Neural progenitor cell (in vitro differentiated cells): ENCODE measurements around the gene NFATC1.

Experiments used
- CTCF ChIP-seq: fragments of 200-600 bp; sonication (generic); IDR thresholded peaks from 2 replicates; pipeline ENCODE4 v1.5.1; 2017; ENCODE audit warnings: antibody characterized with exemption, mild to moderate bottlenecking
- EZH2 ChIP-seq: fragments of 200-600 bp; sonication (generic); IDR thresholded peaks from 2 replicates; pipeline ENCODE4 v1.6.1; 2017; ENCODE audit warnings: antibody characterized with exemption, mild to moderate bottlenecking, moderate library complexity

GRCh38 chr18:79381811-79382311 lies 13.9 kb upstream of the NFATC1 start:
- TF ChIP-seq CTCF, result no peak
- no peak for TF ChIP-seq EZH2
